ENCODE results near the gene BCL2L1.

DNA sequence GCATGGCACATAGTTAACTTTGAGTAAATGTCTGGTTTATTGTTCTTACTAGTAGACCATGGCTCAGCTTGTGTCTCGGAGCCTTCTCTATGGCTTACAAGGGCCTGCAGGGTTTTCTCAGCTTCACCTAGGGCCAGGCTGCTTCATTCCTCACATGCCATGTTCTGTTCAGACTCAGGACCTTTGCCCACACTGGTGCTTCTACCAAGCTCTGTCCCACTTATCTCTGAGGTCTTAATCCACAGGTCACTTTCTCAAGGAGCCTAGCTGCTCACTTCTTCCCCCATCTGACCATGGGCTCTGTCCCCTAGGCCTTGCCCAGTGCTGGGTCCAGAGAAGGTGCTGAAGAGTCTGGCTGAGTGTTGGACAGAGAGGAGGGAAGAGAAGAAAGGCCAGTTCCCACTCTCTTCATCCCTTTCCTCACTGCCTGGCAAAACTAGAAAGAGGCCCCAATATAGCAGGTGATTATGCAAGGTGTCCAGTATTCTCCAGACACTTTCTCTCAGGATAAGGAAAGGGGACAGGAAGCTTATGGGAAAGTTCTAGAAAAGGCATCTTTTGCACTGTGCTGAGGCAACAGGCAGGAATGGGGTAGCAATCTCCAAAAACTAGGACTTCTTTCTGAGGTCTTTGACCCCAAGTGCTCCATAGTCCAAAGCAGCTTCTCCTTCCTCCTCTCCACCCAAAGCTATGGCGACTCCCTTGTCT, 45.0 kb downstream of the BCL2L1 start:
- TF ChIP-seq, protein P1, sequence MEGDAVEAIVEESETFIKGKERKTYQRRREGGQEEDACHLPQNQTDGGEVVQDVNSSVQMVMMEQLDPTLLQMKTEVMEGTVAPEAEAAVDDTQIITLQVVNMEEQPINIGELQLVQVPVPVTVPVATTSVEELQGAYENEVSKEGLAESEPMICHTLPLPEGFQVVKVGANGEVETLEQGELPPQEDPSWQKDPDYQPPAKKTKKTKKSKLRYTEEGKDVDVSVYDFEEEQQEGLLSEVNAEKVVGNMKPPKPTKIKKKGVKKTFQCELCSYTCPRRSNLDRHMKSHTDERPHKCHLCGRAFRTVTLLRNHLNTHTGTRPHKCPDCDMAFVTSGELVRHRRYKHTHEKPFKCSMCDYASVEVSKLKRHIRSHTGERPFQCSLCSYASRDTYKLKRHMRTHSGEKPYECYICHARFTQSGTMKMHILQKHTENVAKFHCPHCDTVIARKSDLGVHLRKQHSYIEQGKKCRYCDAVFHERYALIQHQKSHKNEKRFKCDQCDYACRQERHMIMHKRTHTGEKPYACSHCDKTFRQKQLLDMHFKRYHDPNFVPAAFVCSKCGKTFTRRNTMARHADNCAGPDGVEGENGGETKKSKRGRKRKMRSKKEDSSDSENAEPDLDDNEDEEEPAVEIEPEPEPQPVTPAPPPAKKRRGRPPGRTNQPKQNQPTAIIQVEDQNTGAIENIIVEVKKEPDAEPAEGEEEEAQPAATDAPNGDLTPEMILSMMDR (IDR thresholded peaks at IDR 0.05), result no peak
- TF ChIP-seq POLR2A (IDR thresholded peaks at IDR 0.05), result no peak

Data from tibial nerve (tissue), 3 donors.